Renal cortical epithelial cell (primary cell): ENCODE data around the gene MICOS13. TPM values are rescaled to one million over a fixed set of nuclear protein-coding genes. Genes with fewer than 3 reads are reported as not detected.
A peak's percentile ranks its signal among the peaks of the same experiment; 100 is the strongest.
"Not testable (repeated sequence)": the region's sequence is repeated elsewhere in the genome, so short reads cannot be mapped to it uniquely, and the experiment has no call there.

ENCODE experiments used
- DNase-seq: peaks from one replicate; pipeline ENCODE4 v3.0.0-alpha.2; 2011; ENCODE audit warnings: low read depth
- total RNA-seq: library from RNA; depleted of rRNA; stranded (reverse); fragments of >200 nt; gene quantifications from 2 replicates; pipeline ENCODE4 v1.2.3, GENCODE V29; 2014

MICOS13 gene
- total RNA-seq, 1 donor from 2014 or later, result 13.0 TPM

GRCh38 chr19:5700455-5701092, 20.3 kb upstream of the MICOS13 start:
- DNase-seq, result no peak

DNA sequence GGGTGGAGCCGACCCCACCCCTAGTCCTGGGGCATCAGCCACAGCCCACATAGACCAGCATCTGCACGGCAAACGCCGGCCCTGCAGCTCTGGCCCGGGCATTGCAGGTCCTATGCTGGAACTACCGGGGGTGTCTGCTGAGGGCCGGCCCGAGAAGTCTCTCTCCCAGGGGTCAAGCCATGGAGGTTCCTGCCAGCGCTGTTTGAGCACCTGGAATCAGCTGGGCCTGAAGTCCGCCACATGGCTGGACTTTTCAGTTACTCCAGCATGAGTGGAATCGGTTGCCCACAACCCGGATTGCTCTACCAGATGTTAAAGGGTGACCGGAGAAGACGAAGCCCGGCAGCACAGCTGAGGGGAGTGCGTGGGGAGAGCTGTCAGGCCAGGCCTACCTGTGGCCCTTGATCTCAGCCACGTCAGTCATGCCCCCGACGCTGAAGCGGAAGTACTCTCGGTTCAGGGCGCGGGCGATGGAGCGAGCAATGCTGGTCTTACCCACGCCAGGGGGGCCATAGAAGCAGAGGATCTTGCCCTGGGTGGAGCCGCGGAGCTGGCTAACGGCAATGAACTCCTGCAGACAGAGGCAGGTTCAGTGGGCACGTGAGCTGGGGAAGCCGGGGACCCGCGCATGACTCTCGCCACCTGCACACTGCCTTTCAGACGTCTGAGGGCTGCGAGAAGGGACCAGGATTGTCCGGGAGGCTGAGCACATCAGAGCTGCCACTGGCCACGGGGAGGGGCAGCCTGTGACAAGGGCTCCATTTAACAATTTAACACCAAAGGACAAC, 18.5 kb upstream of the MICOS13 start:
- no peak for DNase-seq

DNA sequence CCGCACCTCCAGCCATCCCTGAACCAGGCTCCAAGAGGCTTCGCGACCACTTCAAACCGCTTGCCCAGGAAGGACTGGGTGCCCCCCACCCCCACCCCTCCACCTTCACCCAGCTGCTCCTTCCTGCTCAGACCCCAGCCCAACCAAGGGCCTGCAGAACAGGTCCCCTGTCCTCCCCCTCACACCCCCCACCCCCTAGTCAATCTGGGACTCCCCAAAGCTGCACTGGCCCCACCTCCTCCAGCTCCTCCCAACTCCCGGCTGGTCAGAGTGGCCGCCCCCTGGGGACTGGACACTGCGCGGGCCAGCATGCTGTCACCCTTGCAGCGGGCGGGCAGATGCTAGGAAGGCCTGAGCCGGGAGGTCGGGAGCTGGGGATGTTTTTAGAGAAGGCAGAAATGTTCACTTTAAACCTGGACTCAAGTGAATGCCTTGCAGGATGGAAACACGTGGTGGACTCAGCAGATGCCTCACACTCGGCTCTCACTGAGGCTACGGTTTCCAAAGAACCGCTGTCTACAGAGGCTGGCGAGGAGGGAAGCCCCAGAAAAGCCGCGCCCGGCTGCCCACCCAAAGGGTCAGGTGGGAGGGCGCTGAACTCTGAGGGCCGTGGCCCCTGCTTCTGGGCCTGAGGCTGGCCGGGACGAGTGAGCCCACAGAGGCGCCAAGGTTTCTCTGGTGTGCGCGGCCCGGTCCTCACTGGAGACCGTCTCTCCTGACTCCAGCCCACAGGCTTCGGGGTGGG, 17.7 kb upstream of the MICOS13 start:
- no peak for DNase-seq

GRCh38 chr19:5697022-5697889, 16.9 kb upstream of the MICOS13 start:
- DNase-seq, result no peak

GRCh38 chr19:5696196-5697021, 16.1 kb upstream of the MICOS13 start:
- DNase-seq, result no peak

- no peak for DNase-seq
Observed at GRCh38 chr19:5695649-5696195, 15.4 kb upstream of the MICOS13 start.

GRCh38 chr19:5694956-5695648, 14.8 kb upstream of the MICOS13 start:
- DNase-seq, result no peak

- no peak for DNase-seq
Observed at GRCh38 chr19:5694167-5694955, 14.0 kb upstream of the MICOS13 start.

DNA sequence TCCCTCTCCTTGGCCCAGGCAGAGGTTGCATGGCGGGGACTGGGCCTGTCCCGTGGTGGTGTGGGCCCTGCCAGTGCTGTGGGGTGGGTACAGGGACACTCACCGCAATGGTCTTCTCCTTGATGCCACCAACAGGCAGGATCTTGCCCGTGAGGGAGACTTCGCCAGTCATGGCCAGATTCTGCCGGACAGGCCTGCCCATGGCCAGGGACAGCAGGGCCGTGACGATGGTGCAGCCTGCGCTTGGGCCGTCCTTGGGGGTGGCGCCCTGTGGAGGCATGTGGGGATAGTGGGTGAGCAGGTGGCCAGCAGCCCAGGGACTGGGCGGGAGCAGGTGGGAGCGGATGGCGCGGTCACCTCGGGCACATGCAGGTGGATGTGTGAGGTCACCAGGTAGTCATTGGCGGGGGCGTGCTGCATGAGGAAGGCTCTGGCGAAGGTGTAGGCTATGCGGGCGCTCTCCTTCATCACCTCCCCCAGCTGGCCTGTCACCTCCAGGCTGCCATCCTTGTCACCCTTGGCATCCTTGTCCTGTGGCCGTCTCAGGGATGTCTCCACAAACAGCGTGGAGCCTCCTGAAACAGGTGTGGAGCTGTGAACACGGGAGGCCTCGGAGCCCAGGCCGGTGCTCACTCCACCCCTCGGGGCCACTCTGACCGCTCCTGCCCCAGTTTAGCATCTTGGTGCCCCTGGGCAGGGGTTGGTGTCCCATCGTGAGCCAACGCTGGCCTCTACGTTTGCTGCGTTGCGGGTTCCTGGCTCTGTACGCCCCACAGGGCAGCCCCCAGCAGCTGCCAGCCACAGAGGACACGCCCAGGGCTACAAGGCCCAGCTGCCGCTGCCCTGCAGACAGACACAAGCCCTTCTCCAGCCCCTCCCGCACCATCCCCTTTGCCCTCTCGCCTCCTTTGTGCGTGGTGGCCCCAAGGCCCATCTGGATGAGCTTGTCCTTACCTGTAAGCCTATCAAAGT, 13.2 kb upstream of the MICOS13 start:
- no peak for DNase-seq

- DNase-seq, result no peak
Observed at GRCh38 chr19:5692723-5693194, 12.4 kb upstream of the MICOS13 start.

DNA sequence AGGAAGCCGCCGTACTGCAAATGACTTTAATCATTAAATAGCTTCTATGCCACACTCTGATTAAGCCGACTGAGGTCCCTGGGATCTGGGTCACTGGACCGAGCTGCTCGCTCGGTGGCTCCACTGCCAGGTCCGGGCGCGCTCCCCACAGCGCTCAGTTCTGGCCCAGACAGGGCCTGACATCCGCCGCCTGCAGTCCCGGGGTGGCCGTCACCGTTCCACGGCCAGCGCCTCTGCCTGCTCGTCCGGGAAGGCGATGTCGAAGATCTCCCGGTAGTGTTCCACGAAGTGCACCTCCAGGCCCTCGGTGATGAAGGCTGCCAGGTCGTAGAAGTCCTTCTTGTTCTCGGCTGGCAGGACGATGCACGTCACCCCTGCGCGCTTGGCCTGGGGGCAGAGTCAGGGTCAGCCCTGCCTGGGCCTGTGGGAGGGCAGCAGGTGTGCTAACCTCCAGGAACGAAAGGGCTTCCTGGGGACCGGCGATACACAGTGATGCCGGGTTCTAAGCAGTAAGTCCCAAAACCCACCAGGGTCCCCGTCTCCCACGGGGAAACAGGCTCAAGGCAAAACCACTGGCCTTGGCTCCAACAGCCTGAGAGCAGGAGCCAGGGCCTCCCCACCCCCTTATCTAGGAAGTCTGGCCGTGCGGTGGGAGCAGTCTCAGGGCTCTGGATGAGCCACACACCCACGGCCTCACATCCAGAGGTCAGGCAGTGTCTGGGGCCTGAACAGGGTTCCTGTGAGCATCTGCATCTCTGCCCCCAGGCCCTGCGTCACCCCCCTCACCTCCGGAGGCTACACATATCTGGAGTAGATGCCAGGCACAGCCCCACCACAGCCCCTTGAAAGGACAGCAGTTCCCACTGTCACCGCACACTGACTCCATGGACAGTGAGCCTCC, 11.8 kb upstream of the MICOS13 start:
- DNase-seq, result no peak

DNA sequence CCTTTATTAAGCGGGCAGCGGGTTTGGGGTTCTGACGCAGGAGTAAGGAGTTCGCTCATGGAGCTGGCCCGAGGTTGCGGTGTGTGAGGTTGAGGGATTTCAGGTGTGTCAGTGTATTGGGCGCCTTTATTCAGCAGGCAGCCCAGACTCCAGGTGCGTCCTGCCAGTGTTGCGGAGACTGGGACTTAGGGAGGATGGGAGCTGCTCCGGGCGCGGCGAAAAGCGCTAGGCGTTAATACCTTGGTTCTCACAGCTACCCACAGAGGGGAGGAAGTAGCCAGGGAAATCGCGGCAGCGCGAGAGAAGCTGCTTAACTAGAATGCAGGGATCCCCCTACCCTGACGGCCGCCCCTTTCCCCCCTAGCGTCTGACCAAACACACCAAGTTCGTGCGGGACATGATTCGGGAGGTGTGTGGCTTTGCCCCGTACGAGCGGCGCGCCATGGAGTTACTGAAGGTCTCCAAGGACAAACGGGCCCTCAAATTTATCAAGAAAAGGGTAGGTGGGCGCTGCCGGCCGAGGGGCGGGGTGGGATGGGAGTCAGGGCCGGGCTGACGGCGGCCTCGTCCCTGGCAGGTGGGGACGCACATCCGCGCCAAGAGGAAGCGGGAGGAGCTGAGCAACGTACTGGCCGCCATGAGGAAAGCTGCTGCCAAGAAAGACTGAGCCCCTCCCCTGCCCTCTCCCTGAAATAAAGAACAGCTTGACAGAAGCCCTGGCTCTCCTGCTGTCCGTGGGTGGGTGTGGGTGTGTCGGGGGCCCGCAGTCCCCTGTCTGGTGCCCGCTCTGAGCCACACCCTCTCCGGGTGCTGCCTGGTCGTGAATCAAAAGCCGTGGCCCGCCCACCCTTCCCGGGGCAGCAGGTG, 10.9 kb upstream of the MICOS13 start:
- DNase-seq, result peak; percentile 26

DNA sequence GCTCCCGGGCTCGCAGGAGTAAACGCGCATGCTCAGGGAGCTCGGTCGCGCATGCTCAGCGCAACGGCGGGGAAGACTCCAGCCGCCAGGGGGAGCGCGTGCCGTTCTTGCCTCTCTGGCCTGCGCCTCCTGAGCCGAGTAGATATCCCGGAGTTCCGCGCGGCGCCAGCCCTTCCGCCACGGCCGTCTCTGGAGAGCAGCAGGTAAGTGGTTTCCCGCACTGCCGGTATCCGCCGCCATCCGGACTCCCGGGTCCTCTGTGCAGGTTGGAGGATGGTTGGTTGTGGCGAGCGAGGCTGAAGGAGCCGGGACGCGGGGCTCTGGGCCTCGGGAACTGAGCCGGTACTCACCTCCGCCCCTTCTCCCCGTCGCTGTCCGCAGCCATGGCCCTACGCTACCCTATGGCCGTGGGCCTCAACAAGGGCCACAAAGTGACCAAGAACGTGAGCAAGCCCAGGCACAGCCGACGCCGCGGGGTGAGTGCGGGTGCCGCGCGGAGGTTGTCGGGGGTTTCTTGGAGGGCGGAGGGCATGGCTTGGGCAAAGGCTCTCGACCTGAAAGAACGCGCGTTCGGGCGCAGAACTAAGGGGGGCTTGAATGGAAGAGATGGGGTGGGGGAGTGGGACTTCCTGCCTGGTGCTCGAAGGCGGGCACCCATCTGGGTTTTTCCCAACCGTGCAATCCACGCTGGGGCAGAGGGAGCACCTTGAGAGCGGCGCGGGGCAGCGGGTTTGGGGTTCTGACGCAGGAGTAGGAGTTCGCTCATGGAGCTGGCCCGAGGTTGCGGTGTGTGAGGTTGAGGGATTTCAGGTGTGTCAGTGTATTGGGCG, 10.0 kb upstream of the MICOS13 start, which contains the start of gene RPL36:
TSS of gene RPL36 (plus strand) at position 171 of the 830 bp plus-strand sequence. CDS start at position 384, 213 bp downstream.
- peak; percentile 85 for DNase-seq

- not testable (repeated sequence) for DNase-seq
Observed at GRCh38 chr19:5688262-5688881, 8.1 kb upstream of the MICOS13 start.
